OCI-LY3 (cell line): ENCODE measurements around the gene ICAM1.

Experiments
- EZH2phosphoT487 ChIP-seq: fragments of 200-600 bp; shearing (Covaris generic); IDR thresholded peaks from 2 replicates; pipeline ENCODE4 v1.6.1; 2018; ENCODE audit warnings: antibody characterized with exemption, mixed run types, low read depth
- TF ChIP-seq, protein P1 (sequence below): fragments of 200-600, 300-600 bp; sonication (generic); IDR thresholded peaks from 2 replicates; pipeline ENCODE4 v1.5.1; 2014; ENCODE audit warnings: antibody characterized with exemption, low read length, low read depth

DNA sequence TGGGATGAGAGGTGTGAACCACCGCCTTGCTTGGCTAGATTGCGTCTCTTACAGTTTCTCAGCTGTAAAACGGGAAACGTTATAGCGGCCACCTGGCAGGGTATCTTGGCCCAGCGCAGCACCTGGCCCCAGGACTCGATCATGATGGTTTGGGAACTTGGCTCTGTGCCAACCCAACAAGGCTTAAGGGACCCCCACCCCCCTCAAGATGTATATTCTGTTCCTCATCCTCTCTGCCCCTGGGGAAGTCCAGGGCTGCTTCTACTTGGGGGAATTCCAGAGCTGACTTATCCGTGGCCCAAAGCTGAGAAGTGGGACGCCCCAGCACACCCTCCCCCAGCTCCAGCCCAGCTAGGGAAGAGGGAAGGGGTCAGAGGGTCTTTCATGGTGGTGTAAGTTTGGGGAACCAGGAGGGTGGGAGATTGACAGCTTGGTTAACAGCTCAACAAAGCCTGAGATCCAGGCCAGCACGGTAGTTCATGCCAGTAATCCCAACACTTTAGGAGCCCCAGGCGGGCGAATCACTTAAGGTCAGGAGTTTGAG lies 695 bp downstream of the ICAM1 start:
- TF ChIP-seq, protein P1, sequence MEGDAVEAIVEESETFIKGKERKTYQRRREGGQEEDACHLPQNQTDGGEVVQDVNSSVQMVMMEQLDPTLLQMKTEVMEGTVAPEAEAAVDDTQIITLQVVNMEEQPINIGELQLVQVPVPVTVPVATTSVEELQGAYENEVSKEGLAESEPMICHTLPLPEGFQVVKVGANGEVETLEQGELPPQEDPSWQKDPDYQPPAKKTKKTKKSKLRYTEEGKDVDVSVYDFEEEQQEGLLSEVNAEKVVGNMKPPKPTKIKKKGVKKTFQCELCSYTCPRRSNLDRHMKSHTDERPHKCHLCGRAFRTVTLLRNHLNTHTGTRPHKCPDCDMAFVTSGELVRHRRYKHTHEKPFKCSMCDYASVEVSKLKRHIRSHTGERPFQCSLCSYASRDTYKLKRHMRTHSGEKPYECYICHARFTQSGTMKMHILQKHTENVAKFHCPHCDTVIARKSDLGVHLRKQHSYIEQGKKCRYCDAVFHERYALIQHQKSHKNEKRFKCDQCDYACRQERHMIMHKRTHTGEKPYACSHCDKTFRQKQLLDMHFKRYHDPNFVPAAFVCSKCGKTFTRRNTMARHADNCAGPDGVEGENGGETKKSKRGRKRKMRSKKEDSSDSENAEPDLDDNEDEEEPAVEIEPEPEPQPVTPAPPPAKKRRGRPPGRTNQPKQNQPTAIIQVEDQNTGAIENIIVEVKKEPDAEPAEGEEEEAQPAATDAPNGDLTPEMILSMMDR, result no peak
- no peak for TF ChIP-seq EZH2phosphoT487
